H9 (cell line): ENCODE measurements around the gene ANO10. TPM values are rescaled to one million over a fixed set of nuclear protein-coding genes. Genes with fewer than 3 reads are reported as not detected.

Experiments
- DNase-seq: peaks from one replicate; pipeline ENCODE4 v3.0.0-alpha.2; 2017
- H2AFZ ChIP-seq: one replicate; pipeline ENCODE4 v1.6.1; 2013; ENCODE audit warnings: mild to moderate bottlenecking, low read length, control low read depth, moderate library complexity
- H2AK5ac ChIP-seq: 2 replicates; pipeline ENCODE4 v1.6.1; 2013; ENCODE audit warnings: low read length, control low read depth, mixed read lengths; ENCODE audit not compliant: insufficient read length
- H2BK120ac ChIP-seq: one replicate; pipeline ENCODE4 v1.6.1; 2013; ENCODE audit warnings: low read depth, mild to moderate bottlenecking, low read length, control low read depth, inconsistent platforms; ENCODE audit not compliant: poor library complexity, severe bottlenecking
- H2BK12ac ChIP-seq: 2 replicates; pipeline ENCODE4 v1.6.1; 2013; ENCODE audit warnings: low read length, control low read depth, mixed read lengths, low read depth; ENCODE audit not compliant: insufficient read length
- H2BK15ac ChIP-seq: 2 replicates; pipeline ENCODE4 v1.6.1; 2013; ENCODE audit warnings: low read depth, low read length, control low read depth
- H2BK20ac ChIP-seq: one replicate; pipeline ENCODE4 v1.6.1; 2013; ENCODE audit warnings: low read depth, mild to moderate bottlenecking, low read length, control low read depth, inconsistent platforms; ENCODE audit not compliant: poor library complexity, severe bottlenecking
- H2BK5ac ChIP-seq: 2 replicates; pipeline ENCODE4 v1.6.1; 2013; ENCODE audit warnings: low read length, control low read depth, mixed read lengths; ENCODE audit not compliant: insufficient read length
- H3K14ac ChIP-seq: 2 replicates; pipeline ENCODE4 v1.6.1; 2013; ENCODE audit warnings: low read length, control low read depth; ENCODE audit not compliant: insufficient read depth
- H3K18ac ChIP-seq: 2 replicates; pipeline ENCODE4 v1.6.1; 2013; ENCODE audit warnings: low read depth, mild to moderate bottlenecking, mixed read lengths, low read length, control low read depth; ENCODE audit not compliant: insufficient read length
- H3K23ac ChIP-seq: 2 replicates; pipeline ENCODE4 v1.6.1; 2013; ENCODE audit warnings: low read length, control low read depth, mixed read lengths, low read depth; ENCODE audit not compliant: insufficient read length
- H3K23me2 ChIP-seq: 2 replicates; pipeline ENCODE4 v1.6.1; 2013; ENCODE audit warnings: low read depth, mild to moderate bottlenecking, mixed read lengths, low read length, control low read depth; ENCODE audit not compliant: insufficient read length, poor library complexity, severe bottlenecking
- H3K27ac ChIP-seq: 2 replicates; pipeline ENCODE4 v1.5.1; 2013; ENCODE audit warnings: low read length, control low read depth, mixed read lengths, low read depth; ENCODE audit not compliant: insufficient read length
- H3K27me3 ChIP-seq: 2 replicates; pipeline ENCODE4 v1.6.1; 2013; ENCODE audit warnings: low read length, control low read depth, inconsistent platforms; ENCODE audit not compliant: insufficient read depth
- H3K4ac ChIP-seq: 2 replicates; pipeline ENCODE4 v1.6.1; 2013; ENCODE audit warnings: low read depth, mild to moderate bottlenecking, control low read depth, inconsistent platforms, low read length, moderate library complexity
- H3K4me1 ChIP-seq: 2 replicates; pipeline ENCODE4 v1.6.1; 2013; ENCODE audit warnings: low read length, control low read depth, inconsistent platforms; ENCODE audit not compliant: insufficient read depth
- H3K4me2 ChIP-seq: 2 replicates; pipeline ENCODE4 v1.6.1; 2013; ENCODE audit warnings: low read length, control low read depth, mixed read lengths; ENCODE audit not compliant: insufficient read length, insufficient read depth
- H3K56ac ChIP-seq: 2 replicates; pipeline ENCODE4 v1.6.1; 2013; ENCODE audit warnings: low read depth, mild to moderate bottlenecking, mixed read lengths, low read length, control low read depth; ENCODE audit not compliant: insufficient read length
- H3K79me1 ChIP-seq: 2 replicates; pipeline ENCODE4 v1.6.1; 2013; ENCODE audit warnings: low read depth, mild to moderate bottlenecking, moderate library complexity, low read length, control low read depth, inconsistent platforms; ENCODE audit not compliant: insufficient read depth, poor library complexity, severe bottlenecking
- H3K79me2 ChIP-seq: 2 replicates; pipeline ENCODE4 v1.6.1; 2013; ENCODE audit warnings: low read length, control low read depth, inconsistent platforms; ENCODE audit not compliant: insufficient read depth
- H3K9ac ChIP-seq: 2 replicates; pipeline ENCODE4 v1.6.1; 2013; ENCODE audit warnings: low read length, control low read depth, mixed read lengths; ENCODE audit not compliant: insufficient read length; ENCODE audit errors: extremely low read depth
- H3K9me3 ChIP-seq: one replicate; pipeline ENCODE4 v1.6.1; 2013; ENCODE audit warnings: low read depth, low read length, inconsistent platforms; ENCODE audit not compliant: control insufficient read depth
- H3T11ph ChIP-seq: one replicate; pipeline ENCODE4 v1.6.1; 2013; ENCODE audit warnings: mild to moderate bottlenecking, low read length, control low read depth, inconsistent platforms
- H4K20me1 ChIP-seq: one replicate; pipeline ENCODE4 v1.6.1; 2013; ENCODE audit not compliant: control insufficient read depth, insufficient read length, insufficient read depth
- H4K5ac ChIP-seq: 2 replicates; pipeline ENCODE4 v1.6.1; 2013; ENCODE audit warnings: low read depth, mild to moderate bottlenecking, mixed read lengths, low read length, control low read depth; ENCODE audit not compliant: insufficient read length
- H4K8ac ChIP-seq: replicated peaks from 2 replicates; pipeline ENCODE4 v1.6.1; 2013; ENCODE audit warnings: low read length, control low read depth, mixed read lengths, low read depth; ENCODE audit not compliant: insufficient read length
- H4K91ac ChIP-seq: 2 replicates; pipeline ENCODE4 v1.6.1; 2013; ENCODE audit warnings: low read depth, mild to moderate bottlenecking, moderate library complexity, mixed read lengths, low read length, control low read depth; ENCODE audit not compliant: insufficient read length
- H3K27ac Mint-ChIP-seq, 3 experiments: 2 replicates in 2 of 3; 3 replicates in 1 of 3; pipeline ENCODE4 v1.8.0; 2020 to 2021; ENCODE audit warnings: mixed read lengths in 3 of 3, mild to moderate bottlenecking in 1 of 3, moderate library complexity in 1 of 3
- H3K27me3 Mint-ChIP-seq: 2 replicates; pipeline ENCODE4 v1.8.0; 2021; ENCODE audit warnings: low read depth, mild to moderate bottlenecking, moderate library complexity, mixed read lengths
- H3K36me3 Mint-ChIP-seq, 3 experiments: 2 replicates in 2 of 3; 3 replicates in 1 of 3; pipeline ENCODE4 v1.8.0; 2020 to 2021; ENCODE audit warnings: low read depth in 3 of 3, mixed read lengths in 3 of 3; ENCODE audit not compliant: insufficient read depth in 1 of 3
- H3K4me1 Mint-ChIP-seq, 2 experiments: 2 replicates each; pipeline ENCODE4 v1.8.0; 2020; ENCODE audit warnings: mixed read lengths in 2 of 2
- H3K4me3 Mint-ChIP-seq, 2 experiments: 2 replicates in 1 of 2; 3 replicates in 1 of 2; pipeline ENCODE4 v1.8.0; 2020 to 2021; ENCODE audit warnings: mild to moderate bottlenecking in 2 of 2, mixed read lengths in 2 of 2, moderate library complexity in 1 of 2
- H3K9me3 Mint-ChIP-seq, 2 experiments: 2 replicates in 1 of 2; 3 replicates in 1 of 2; pipeline ENCODE4 v1.8.0; 2020; ENCODE audit warnings: mild to moderate bottlenecking in 2 of 2, mixed read lengths in 2 of 2, moderate library complexity in 1 of 2
- WGBS: extraction: QIAGEN DNeasy Blood & Tissue Kit; methylation state at CpG from one replicate; pipeline ENCODE4 v1.1.7; 2013; ENCODE audit warnings: missing lambda C conversion rate, low lambda C conversion rate, mixed read lengths; ENCODE audit not compliant: insufficient read length; ENCODE audit errors: extremely low coverage; 5-methylcytosine and 5-hydroxymethylcytosine counted together
- total RNA-seq: library from RNA; stranded (reverse); gene quantifications from 2 replicates; pipeline ENCODE4 v1.2.1, GENCODE V29; 2021
- TF ChIP-seq, protein P1 (sequence below): fragments of 200-600 bp; sonication (generic); conservative IDR thresholded peaks from 3 replicates; pipeline ENCODE4 v1.8.0; 2021; ENCODE audit warnings: antibody characterized with exemption, mild to moderate bottlenecking

ANO10 gene
- total RNA-seq, 1 experiment from 2014 or later: 38.7 TPM

GRCh38 chr3:43317461-43318316 is 304.1 kb downstream of the ANO10 start:
- no peaks in the 10 kb centered on the region for H3K79me2 ChIP-seq
- H3K27me3 Mint-ChIP-seq: no peaks in the 10 kb centered on the region
- no peak overlapping the region for H3K27ac ChIP-seq
- H3K27ac Mint-ChIP-seq: peak overlapping the region; percentile 57 to 95 (median 86)
- no peak overlapping the region for H2BK15ac ChIP-seq
- no peaks in the 10 kb centered on the region for H4K20me1 ChIP-seq
- H4K91ac ChIP-seq: peak overlapping the region; percentile 16
- H3K14ac ChIP-seq: no peak overlapping the region
- H4K5ac ChIP-seq: peak overlapping the region; percentile 80
- H2BK5ac ChIP-seq: no peak overlapping the region
- H3K23ac ChIP-seq: no peak overlapping the region
- no peak overlapping the region for H3K56ac ChIP-seq
- no peak overlapping the region for H4K8ac ChIP-seq
- H3K9ac ChIP-seq: no peak overlapping the region
- H3K36me3 Mint-ChIP-seq: peaks cover 3% of the 10 kb centered on the region in 3 experiments; a peak in 5 of 7 replicates
- H2BK20ac ChIP-seq: no peak overlapping the region
- DNase-seq: no peak
- H3K4me1 ChIP-seq: no peaks in the 10 kb centered on the region; the same call in 1 of the 2 replicates
- H3K79me1 ChIP-seq: peaks cover 2% of the 10 kb centered on the region
- H3K4ac ChIP-seq: no peak overlapping the region
- H3K27me3 ChIP-seq: no peaks in the 10 kb centered on the region
- H3K9me3 ChIP-seq: no peaks in the 10 kb centered on the region
- TF ChIP-seq, protein P1, sequence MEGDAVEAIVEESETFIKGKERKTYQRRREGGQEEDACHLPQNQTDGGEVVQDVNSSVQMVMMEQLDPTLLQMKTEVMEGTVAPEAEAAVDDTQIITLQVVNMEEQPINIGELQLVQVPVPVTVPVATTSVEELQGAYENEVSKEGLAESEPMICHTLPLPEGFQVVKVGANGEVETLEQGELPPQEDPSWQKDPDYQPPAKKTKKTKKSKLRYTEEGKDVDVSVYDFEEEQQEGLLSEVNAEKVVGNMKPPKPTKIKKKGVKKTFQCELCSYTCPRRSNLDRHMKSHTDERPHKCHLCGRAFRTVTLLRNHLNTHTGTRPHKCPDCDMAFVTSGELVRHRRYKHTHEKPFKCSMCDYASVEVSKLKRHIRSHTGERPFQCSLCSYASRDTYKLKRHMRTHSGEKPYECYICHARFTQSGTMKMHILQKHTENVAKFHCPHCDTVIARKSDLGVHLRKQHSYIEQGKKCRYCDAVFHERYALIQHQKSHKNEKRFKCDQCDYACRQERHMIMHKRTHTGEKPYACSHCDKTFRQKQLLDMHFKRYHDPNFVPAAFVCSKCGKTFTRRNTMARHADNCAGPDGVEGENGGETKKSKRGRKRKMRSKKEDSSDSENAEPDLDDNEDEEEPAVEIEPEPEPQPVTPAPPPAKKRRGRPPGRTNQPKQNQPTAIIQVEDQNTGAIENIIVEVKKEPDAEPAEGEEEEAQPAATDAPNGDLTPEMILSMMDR: no peak
- H3K9me3 Mint-ChIP-seq: no peaks in the 10 kb centered on the region
- H3K4me2 ChIP-seq: no peak overlapping the region
- no peak overlapping the region for H2AFZ ChIP-seq
- H3T11ph ChIP-seq: no peak overlapping the region
- no peak overlapping the region for H2BK12ac ChIP-seq
- H3K23me2 ChIP-seq: no peaks in the 10 kb centered on the region
- peaks cover 28 to 31% of the 10 kb centered on the region in 2 experiments for H3K4me1 Mint-ChIP-seq
- no peak overlapping the region for H2AK5ac ChIP-seq
- WGBS: no CpG with 5 or more reads among the region's 8 CpGs
- H3K4me3 Mint-ChIP-seq: 0 out of 5 replicates have a peak overlapping the region, but pooled peaks of 1 of the 2 experiments have one; percentile 1
- H3K18ac ChIP-seq: no peak overlapping the region
- no peak overlapping the region for H2BK120ac ChIP-seq
